NCI-H1048 (cell line): Measurements from ENCODE around the gene SULT1A1.
"Not testable (repeated sequence)": the region's sequence is repeated elsewhere in the genome, so short reads cannot be mapped to it uniquely, and the experiment has no call there.

Source experiments
- DNase-seq: peaks from one replicate; lab custom pipeline; 2025; lab: John Stamatoyannopoulos, UW

The SULT1A1 gene

GRCh38 chr16:28608867-28609596 is 812 bp downstream of the SULT1A1 start:
- not testable (repeated sequence) for DNase-seq

- not testable (repeated sequence) for DNase-seq
Measured at GRCh38 chr16:28608496-28608808, 1.4 kb downstream of the SULT1A1 start.

- not testable (repeated sequence) for DNase-seq
Measured at GRCh38 chr16:28607681-28608495, 2.0 kb downstream of the SULT1A1 start.

GRCh38 chr16:28607116-28607623 is 2.7 kb downstream of the SULT1A1 start:
- DNase-seq, result no peak

DNA sequence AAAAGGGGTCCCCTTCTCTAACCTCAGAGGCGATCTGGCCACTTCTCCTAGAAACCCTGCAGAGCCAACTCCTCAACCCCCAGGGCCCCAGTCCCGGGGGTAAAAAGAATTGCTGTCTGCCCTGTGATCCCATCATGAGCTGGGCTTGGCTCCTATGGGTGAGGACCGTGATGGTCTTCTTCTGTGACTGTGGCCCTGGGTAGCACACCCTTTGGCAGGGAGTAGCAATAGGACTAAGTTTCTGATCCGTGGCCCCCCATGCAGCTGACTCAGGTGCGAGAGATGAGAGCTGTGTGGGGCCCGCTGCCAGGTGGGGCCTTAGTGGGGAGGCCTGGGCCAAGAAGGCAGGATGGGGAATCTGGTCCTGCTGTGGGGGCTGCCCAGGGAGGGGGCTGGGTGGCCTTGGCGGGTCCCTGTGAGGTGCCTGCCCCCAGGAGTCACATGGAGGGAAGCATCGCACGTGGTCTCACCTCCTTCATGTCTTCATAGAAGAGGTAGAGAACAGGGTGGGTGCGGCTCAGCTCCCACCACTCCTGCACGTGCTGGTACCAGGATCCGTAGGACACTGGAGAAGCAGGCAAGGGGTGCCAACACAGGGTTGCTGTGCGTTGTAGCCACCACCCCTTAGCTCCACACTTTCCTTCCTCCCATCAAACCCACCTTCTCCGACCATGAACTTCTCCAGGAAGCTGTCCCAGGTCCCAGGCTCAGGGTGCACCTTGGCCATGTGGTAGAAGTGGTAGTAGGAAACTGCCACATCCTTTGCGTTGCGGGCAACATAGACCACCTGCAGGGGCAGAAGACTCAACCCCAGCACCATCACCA is 3.3 kb downstream of the SULT1A1 start:
- DNase-seq, result no peak

- no peak for DNase-seq
Measured at GRCh38 chr16:28604186-28604565, 5.7 kb downstream of the SULT1A1 start.

GRCh38 chr16:28603381-28604185 is 6.3 kb downstream of the SULT1A1 start:
- no peak for DNase-seq

- DNase-seq, result no peak
Measured at GRCh38 chr16:28602529-28602928, 7.3 kb downstream of the SULT1A1 start.

DNA sequence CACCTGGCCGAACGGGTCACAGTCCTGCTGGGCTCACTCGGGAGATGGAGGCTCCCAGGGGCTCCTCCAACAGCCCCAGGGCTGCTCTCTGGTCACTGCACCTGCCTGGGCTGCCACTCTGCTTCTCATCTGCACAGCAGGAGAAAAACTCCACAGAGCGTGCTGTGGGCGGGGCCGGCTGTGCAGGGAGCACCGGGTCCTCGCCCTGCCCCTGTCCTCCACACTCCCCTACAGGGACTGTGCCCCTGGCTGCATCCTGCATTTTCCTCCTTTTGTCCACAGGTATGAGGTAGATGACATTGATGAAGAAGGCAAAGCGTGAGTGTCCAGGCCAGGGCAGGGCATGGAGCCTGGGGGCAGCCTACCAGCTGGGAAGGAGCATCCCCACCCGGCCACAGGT is 7.8 kb downstream of the SULT1A1 start:
- not testable (repeated sequence) for DNase-seq

DNA sequence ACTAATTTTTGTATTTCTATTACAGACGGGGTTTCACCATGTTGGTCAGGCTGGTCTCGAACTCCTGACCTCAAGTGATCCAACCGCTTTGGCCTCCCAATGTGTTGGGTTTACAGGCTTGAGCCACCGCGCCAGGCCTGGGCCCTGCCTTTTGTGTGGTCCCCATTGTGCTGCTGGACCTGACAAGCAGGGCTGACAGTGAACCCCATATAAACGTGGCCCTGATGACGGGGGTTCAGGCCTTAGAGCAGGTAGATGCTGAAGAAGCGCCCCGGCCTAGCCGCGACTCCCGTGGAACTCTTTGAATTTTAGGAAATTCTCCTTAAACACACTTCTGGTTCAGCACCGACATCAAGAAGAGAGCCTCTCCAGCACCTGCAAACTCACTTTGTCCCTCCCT is 8.3 kb downstream of the SULT1A1 start:
- DNase-seq, result not testable (repeated sequence)

- not testable (repeated sequence) for DNase-seq
Measured at GRCh38 chr16:28600965-28601364, 8.9 kb downstream of the SULT1A1 start.

- DNase-seq, result not testable (repeated sequence)
Measured at GRCh38 chr16:28599377-28600285, 10.2 kb downstream of the SULT1A1 start.

DNA sequence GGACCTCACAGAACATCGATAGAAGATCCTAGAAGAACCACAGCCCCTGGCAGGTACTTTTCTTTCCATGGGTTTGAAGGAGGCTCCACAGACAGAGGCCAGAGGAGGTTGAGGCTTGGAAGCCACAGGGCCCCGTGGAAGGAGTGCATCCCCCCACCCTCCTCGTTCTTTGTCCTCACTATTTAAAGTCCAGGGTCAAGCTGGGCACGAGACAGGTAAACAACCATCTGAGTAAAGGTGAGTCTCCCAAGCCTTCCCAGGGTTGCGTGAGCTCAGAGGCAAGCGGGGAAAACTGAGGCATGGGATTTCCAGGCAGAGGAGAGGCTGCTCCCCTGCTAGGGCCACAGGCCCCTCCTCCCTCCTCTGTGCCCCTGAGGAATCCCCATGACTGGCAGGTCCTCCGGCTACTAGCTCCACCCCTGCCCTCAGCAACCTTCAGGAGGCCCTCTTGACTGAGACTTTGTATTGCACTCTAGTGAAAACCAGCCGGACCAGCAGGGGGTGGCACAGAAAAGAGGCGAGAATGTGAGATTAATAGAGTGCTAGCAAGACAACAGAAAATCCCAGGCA is 12.1 kb downstream of the SULT1A1 start:
- DNase-seq, result no peak

DNA sequence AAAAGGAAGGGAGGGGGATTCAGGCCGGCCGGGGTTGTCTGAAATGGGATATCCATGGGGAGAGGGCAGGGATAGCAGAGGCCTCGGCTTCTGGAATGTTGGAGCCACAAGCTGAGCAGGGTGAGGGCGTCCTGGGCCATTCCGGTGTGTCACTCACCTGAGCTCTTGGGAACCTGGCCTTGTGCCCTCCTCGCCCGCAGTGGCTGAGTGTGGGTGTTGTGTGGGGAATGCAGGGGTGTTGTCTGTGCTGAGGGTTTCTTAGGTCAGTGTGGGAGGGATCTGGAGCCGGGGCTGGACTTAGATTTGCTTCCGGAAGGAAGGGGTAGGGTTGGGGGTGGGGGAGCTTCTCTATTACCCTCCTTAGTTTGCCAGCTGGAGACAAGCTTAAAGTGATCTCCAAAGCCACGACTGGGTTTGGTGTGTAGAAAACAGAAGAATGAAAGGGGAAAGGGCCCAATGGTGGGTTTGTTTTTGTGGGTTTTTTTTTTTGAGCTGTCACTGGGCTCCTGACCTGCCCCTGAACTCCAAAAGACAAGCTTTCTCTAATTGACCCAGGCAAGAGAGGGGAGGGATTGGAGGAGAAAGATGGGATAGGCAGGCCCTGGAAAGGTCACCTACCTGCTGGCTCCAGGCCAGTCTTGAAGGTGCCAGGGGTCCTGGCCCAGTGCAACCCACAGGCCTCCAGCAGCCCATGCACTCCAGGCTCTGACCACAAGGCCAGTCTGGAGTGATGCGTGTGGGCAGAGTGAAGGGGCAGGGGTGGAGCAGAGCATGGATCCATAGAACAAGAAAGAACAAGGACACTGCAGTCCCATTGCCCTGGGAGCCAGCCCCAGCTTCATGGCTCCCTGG is 12.8 kb downstream of the SULT1A1 start, which contains the start of gene SULT1A2:
Gene SULT1A2, minus strand, starts transcription at position 211 of the 852 bp plus-strand sequence. CDS start 1,120 bp downstream, outside the sequence.
- DNase-seq, result no peak

DNA sequence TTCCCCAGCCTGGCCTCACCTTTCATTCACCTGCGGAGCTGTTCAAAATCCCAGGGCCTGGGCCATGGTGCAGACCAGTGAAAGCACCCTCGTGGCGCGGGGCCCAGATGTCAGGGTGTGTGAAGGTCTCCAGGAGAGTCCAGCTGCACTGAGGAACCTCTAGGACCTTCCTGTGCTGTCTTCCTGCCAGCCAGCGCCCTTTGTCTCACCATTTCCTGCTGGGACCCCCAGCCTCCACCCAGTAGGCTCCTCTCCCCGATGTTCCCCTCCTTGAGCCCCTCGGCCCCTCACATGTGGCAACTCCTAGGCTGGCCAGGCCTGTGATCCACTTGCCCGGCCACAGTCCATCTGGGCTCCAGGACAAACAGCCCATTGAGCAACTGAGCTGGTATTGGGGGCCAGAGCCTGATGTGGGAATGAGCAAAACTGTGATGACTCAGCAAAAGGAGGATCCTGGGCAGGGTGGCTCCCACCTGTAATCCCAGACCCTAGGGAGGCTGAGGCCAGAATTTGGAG is 13.7 kb downstream of the SULT1A1 start:
- no peak for DNase-seq

DNA sequence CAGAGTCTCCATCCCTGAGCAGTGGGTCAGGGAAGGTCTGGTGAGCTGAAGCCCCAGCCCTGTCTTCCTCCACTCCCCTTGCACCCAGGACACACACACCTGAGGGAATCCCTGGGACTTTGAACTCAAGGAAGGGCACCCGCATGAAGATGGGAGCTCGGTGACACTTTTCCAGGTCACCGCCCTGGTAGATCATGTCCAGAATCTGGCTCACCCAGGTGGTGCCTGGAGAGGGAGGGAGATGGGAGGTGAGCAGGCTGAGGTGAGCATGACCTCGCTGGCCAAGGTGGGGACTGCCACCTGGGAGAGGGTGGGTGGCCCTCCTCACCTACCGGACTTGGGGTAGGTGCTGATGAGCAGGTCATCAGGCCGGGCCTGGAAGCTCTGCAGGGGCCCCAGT is 14.4 kb downstream of the SULT1A1 start:
- not testable (repeated sequence) for DNase-seq

DNA sequence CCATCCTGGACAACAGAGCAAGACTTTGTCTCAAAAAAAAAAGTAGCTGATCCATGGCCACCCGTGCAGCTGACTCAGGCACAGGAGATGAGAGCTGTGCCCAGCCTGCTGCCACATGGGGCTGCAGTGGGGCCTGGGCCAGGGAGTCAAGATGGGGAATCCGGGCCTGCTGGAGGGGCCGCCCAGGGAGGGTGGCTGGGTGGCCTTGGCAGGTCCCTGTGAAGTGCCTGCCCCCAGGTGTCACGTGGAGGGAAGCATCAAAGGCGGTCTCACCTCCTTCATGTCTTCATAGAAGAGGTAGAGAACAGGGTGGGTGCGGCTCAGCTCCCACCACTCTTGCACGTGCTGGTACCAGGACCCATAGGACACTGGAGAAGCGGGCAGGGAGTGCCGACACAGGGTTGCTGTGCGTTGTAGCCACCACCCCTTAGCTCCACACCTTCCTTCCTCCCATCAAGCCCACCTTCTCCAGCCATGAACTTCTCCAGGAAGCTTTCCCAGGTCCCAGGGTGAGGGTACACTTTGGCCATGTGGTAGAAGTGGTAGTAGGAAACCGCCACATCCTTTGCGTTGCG is 16.8 kb downstream of the SULT1A1 start:
- no peak for DNase-seq

- DNase-seq, result no peak
Measured at GRCh38 chr16:28592511-28592910, 17.3 kb downstream of the SULT1A1 start.
